Immature natural killer cell (primary cell): Measurements from ENCODE around the gene MAP4K4. TPM values are rescaled to one million over a fixed set of nuclear protein-coding genes. Genes with fewer than 3 reads are reported as not detected.

Experiments used
- DNase-seq, 3 donors: peaks; one replicate each; pipeline ENCODE4 v3.0.0; 2022; ENCODE audit warnings: mixed read lengths in 1 of 3
- H3K27ac Mint-ChIP-seq, 6 donors: one replicate each; pipeline ENCODE4 v1.8.0; 2020; ENCODE audit warnings: mixed read lengths in 6 of 6, mild to moderate bottlenecking in 5 of 6, inconsistent platforms in 4 of 6, moderate library complexity in 3 of 6
- H3K27me3 Mint-ChIP-seq, 3 donors: one replicate each; pipeline ENCODE4 v1.8.0; 2020 to 2021; ENCODE audit warnings: low read depth in 3 of 3, mild to moderate bottlenecking in 3 of 3, mixed read lengths in 3 of 3, moderate library complexity in 3 of 3, inconsistent platforms in 1 of 3
- H3K36me3 Mint-ChIP-seq, 3 donors: one replicate each; pipeline ENCODE4 v1.8.0; 2020; ENCODE audit warnings: mixed read lengths in 3 of 3, inconsistent platforms in 2 of 3, mild to moderate bottlenecking in 2 of 3
- H3K4me1 Mint-ChIP-seq, 2 donors: one replicate each; pipeline ENCODE4 v1.8.0; 2020; ENCODE audit warnings: inconsistent platforms in 2 of 2, mild to moderate bottlenecking in 2 of 2, mixed read lengths in 2 of 2, moderate library complexity in 1 of 2
- H3K4me3 Mint-ChIP-seq, 5 donors: one replicate each; pipeline ENCODE4 v1.8.0; 2020; ENCODE audit warnings: mild to moderate bottlenecking in 5 of 5, mixed read lengths in 5 of 5, inconsistent platforms in 3 of 5, moderate library complexity in 3 of 5
- H3K9me3 Mint-ChIP-seq, 6 donors: one replicate each; pipeline ENCODE4 v1.8.0; 2020; ENCODE audit warnings: mild to moderate bottlenecking in 6 of 6, mixed read lengths in 6 of 6, inconsistent platforms in 4 of 6, moderate library complexity in 3 of 6
- polyA plus RNA-seq, 3 donors: library from polyadenylated mRNA; unstranded; fragments of 300-500 nt; fragmentation: Illumina TruSeq; gene quantifications; one replicate each; pipeline ENCODE4 v1.2.3, GENCODE V29; 2021

Gene MAP4K4
- polyA plus RNA-seq, 3 donors from 2014 or later = 2.1 to 4.6 (median 3.4) TPM

- DNase-seq = no peak
- Mint-ChIP-seq H3K27me3 (peaks cover 0 to 1% (median 0%) of the 10 kb centered on the region in 3 donors), H3K4me1 (peaks cover 72 to 80% of the 10 kb centered on the region in 2 donors), H3K27ac (no peak overlapping the region), H3K36me3 (no peaks in the 10 kb centered on the region), H3K9me3 (peaks cover 0 to 1% (median 0%) of the 10 kb centered on the region in 6 donors), H3K4me3 (no peak overlapping the region)
These were observed 35.9 kb downstream of the MAP4K4 start for GRCh38 chr2:101733257-101733993.

GRCh38 chr2:101734505-101735165, 37.1 kb downstream of the MAP4K4 start:
- DNase-seq = no peak
- H3K4me3 Mint-ChIP-seq = no peak overlapping the region
- peak overlapping the region; percentile 0 to 73 (median 47) for H3K27ac Mint-ChIP-seq
- H3K4me1 Mint-ChIP-seq = peaks cover 68 to 80% of the 10 kb centered on the region in 2 donors
- peaks cover 0 to 1% (median 0%) of the 10 kb centered on the region in 6 donors for H3K9me3 Mint-ChIP-seq
- H3K36me3 Mint-ChIP-seq = no peaks in the 10 kb centered on the region
- H3K27me3 Mint-ChIP-seq = no peaks in the 10 kb centered on the region

- Mint-ChIP-seq H3K4me3 (no peak overlapping the region), H3K4me1 (peaks cover 65 to 77% of the 10 kb centered on the region in 2 donors), H3K27ac (peak overlapping the region in 4 of 6 donors; percentile 0 to 73 (median 44)), H3K9me3 (peaks cover 0 to 1% (median 0%) of the 10 kb centered on the region in 6 donors), H3K36me3 (no peaks in the 10 kb centered on the region), H3K27me3 (no peaks in the 10 kb centered on the region)
- DNase-seq = no peak
These were observed 37.6 kb downstream of the MAP4K4 start for GRCh38 chr2:101735166-101735533.

GRCh38 chr2:101736233-101736632, 38.7 kb downstream of the MAP4K4 start:
- peak overlapping the region in 5 of 6 donors; percentile 20 to 71 (median 58) for H3K27ac Mint-ChIP-seq
- H3K4me3 Mint-ChIP-seq = no peak overlapping the region
- DNase-seq = no peak
- H3K36me3 Mint-ChIP-seq = no peaks in the 10 kb centered on the region
- H3K9me3 Mint-ChIP-seq = peaks cover 0 to 1% (median 0%) of the 10 kb centered on the region in 6 donors
- H3K4me1 Mint-ChIP-seq = peaks cover 64 to 80% of the 10 kb centered on the region in 2 donors
- H3K27me3 Mint-ChIP-seq = no peaks in the 10 kb centered on the region

- Mint-ChIP-seq H3K4me1 (peaks cover 67 to 84% of the 10 kb centered on the region in 2 donors), H3K27me3 (no peaks in the 10 kb centered on the region), H3K27ac (peak overlapping the region in 4 of 6 donors; percentile 8 to 71 (median 52)), H3K36me3 (no peaks in the 10 kb centered on the region), H3K4me3 (peak overlapping the region in 2 of 5 donors; percentile 5 to 15), H3K9me3 (peaks cover 0 to 1% (median 0%) of the 10 kb centered on the region in 6 donors)
- no peak for DNase-seq
These were observed 39.4 kb downstream of the MAP4K4 start for GRCh38 chr2:101736861-101737291.

- H3K36me3 Mint-ChIP-seq = no peaks in the 10 kb centered on the region
- DNase-seq = no peak
- H3K9me3 Mint-ChIP-seq = peaks cover 0 to 1% (median 0%) of the 10 kb centered on the region in 6 donors
- no peak overlapping the region for H3K4me3 Mint-ChIP-seq
- H3K4me1 Mint-ChIP-seq = peaks cover 72 to 87% of the 10 kb centered on the region in 2 donors
- H3K27me3 Mint-ChIP-seq = no peaks in the 10 kb centered on the region
- H3K27ac Mint-ChIP-seq = peak overlapping the region in 2 of 6 donors; percentile 17 to 56
These were observed 40.2 kb downstream of the MAP4K4 start for GRCh38 chr2:101737478-101738255.

GRCh38 chr2:101738649-101739048, 41.1 kb downstream of the MAP4K4 start:
- Mint-ChIP-seq H3K4me3 (no peak overlapping the region), H3K36me3 (no peaks in the 10 kb centered on the region), H3K27me3 (no peaks in the 10 kb centered on the region), H3K27ac (no peak overlapping the region), H3K9me3 (no peaks in the 10 kb centered on the region), H3K4me1 (peaks cover 70 to 87% of the 10 kb centered on the region in 2 donors)
- no peak for DNase-seq

GRCh38 chr2:101740555-101740964, 43.1 kb downstream of the MAP4K4 start:
- no peak for DNase-seq
- H3K27me3 Mint-ChIP-seq = no peaks in the 10 kb centered on the region
- no peak overlapping the region for H3K27ac Mint-ChIP-seq
- no peaks in the 10 kb centered on the region for H3K9me3 Mint-ChIP-seq
- H3K4me3 Mint-ChIP-seq = no peak overlapping the region
- H3K4me1 Mint-ChIP-seq = peaks cover 70 to 91% of the 10 kb centered on the region in 2 donors
- no peaks in the 10 kb centered on the region for H3K36me3 Mint-ChIP-seq

GRCh38 chr2:101741775-101742520, 44.4 kb downstream of the MAP4K4 start:
- peaks cover 67 to 91% of the 10 kb centered on the region in 2 donors for H3K4me1 Mint-ChIP-seq
- no peak overlapping the region for H3K4me3 Mint-ChIP-seq
- DNase-seq = no peak
- H3K36me3 Mint-ChIP-seq = no peaks in the 10 kb centered on the region
- no peaks in the 10 kb centered on the region for H3K27me3 Mint-ChIP-seq
- peak overlapping the region in 5 of 6 donors; percentile 4 to 70 (median 43) for H3K27ac Mint-ChIP-seq
- H3K9me3 Mint-ChIP-seq = no peaks in the 10 kb centered on the region

- peak overlapping the region in 3 of 6 donors; percentile 51 to 71 (median 70) for H3K27ac Mint-ChIP-seq
- H3K4me3 Mint-ChIP-seq = no peak overlapping the region
- H3K4me1 Mint-ChIP-seq = peaks cover 63 to 89% of the 10 kb centered on the region in 2 donors
- H3K9me3 Mint-ChIP-seq = no peaks in the 10 kb centered on the region
- H3K27me3 Mint-ChIP-seq = no peaks in the 10 kb centered on the region
- H3K36me3 Mint-ChIP-seq = no peaks in the 10 kb centered on the region
- no peak for DNase-seq
These were observed 45.0 kb downstream of the MAP4K4 start for GRCh38 chr2:101742547-101742946.

GRCh38 chr2:101743288-101743687, 45.8 kb downstream of the MAP4K4 start:
- Mint-ChIP-seq H3K27ac (peak overlapping the region in 4 of 6 donors; percentile 11 to 90 (median 54)), H3K4me1 (peaks cover 57 to 85% of the 10 kb centered on the region in 2 donors), H3K36me3 (no peaks in the 10 kb centered on the region), H3K9me3 (no peaks in the 10 kb centered on the region), H3K27me3 (no peaks in the 10 kb centered on the region), H3K4me3 (peak overlapping the region in 1 of 5 donors; percentile 14)
- no peak for DNase-seq

- Mint-ChIP-seq H3K27me3 (no peaks in the 10 kb centered on the region), H3K4me3 (no peak overlapping the region), H3K36me3 (no peaks in the 10 kb centered on the region), H3K9me3 (no peaks in the 10 kb centered on the region), H3K27ac (peak overlapping the region in 2 of 6 donors; percentile 57 to 66), H3K4me1 (peaks cover 50 to 70% of the 10 kb centered on the region in 2 donors)
- no peak for DNase-seq
These were observed 47.3 kb downstream of the MAP4K4 start for GRCh38 chr2:101744832-101745231.
